AG04450 (cell line): ENCODE data around the gene PA2G4. TPM values are rescaled to one million over a fixed set of nuclear protein-coding genes. Genes with fewer than 3 reads are reported as not detected.

Experiments
- CTCF ChIA-PET: fragments of 300-600, 350-600 bp; formaldehyde crosslinking; extraction: SDS; loops from one replicate; lab custom pipeline; 2022; ENCODE audit warnings: antibody characterized with exemption, inconsistent platforms; lab: Charles Lee
- POLR2A ChIA-PET: fragments of 350-600 bp; formaldehyde crosslinking; extraction: SDS; loops from one replicate; lab custom pipeline; 2021; ENCODE audit warnings: antibody characterized with exemption, inconsistent platforms; lab: Yijun Ruan, JAX
- DNase-seq: peaks from one replicate; pipeline ENCODE4 v3.0.0-alpha.2; 2011; ENCODE audit warnings: low read depth, low spot score
- H3K27ac ChIP-seq: one replicate; pipeline ENCODE4 v1.5.1; 2012; ENCODE audit warnings: low read depth, low read length, control low read depth
- H3K27me3 ChIP-seq: one replicate; pipeline ENCODE4 v1.6.0; 2012; ENCODE audit warnings: low read length; ENCODE audit not compliant: control insufficient read depth, insufficient read depth
- H3K4me3 ChIP-seq: 2 replicates; pipeline ENCODE4 v1.5.1; 2011; ENCODE audit warnings: mild to moderate bottlenecking, low read depth, low read length, control low read depth
- H3K9me3 ChIP-seq: 2 replicates; pipeline ENCODE4 v1.5.1; 2012; ENCODE audit warnings: low read length; ENCODE audit not compliant: control insufficient read depth, insufficient read depth
- CTCF ChIP-seq: IDR thresholded peaks from 2 replicates; pipeline ENCODE4 v1.5.1; 2011; ENCODE audit warnings: low read depth, low read length, control low read depth, inconsistent platforms
- polyA plus RNA-seq: library from polyadenylated mRNA; depleted of rRNA; stranded (reverse); fragments of >200 nt; gene quantifications from 2 replicates; pipeline ENCODE4 v1.2.3, GENCODE V29; 2011

The PA2G4 gene
- polyA plus RNA-seq, 1 experiment = 223 TPM

- Histone ChIP-seq H3K27ac (no peak overlapping the region), H3K27me3 (no peaks in the 10 kb centered on the region), H3K4me3 (no peak overlapping the region), H3K9me3 (no peaks in the 10 kb centered on the region)
- ChIA-PET POLR2A (interaction anchor here (0.6 to 0.7 kb wide), 2 partner anchors 17 to 27 kb away, joined by 3 to 5 read pairs; no protein-coding TSS in a partner anchor), CTCF (no interaction called here)
- TF ChIP-seq CTCF = no peak
- DNase-seq = no peak
Observed at GRCh38 chr12:56146492-56147460, 42.4 kb downstream of the PA2G4 start.

- no peak overlapping the region for H3K27ac ChIP-seq
- H3K9me3 ChIP-seq = no peaks in the 10 kb centered on the region
- CTCF ChIA-PET = interaction anchor here (1.0 kb wide), 1 partner anchor 8 kb away, joined by 3 read pairs; the partner anchor contains the start of gene MYL6
- DNase-seq = no peak
- POLR2A ChIA-PET = no interaction called here
- H3K4me3 ChIP-seq = no peak overlapping the region
- no peaks in the 10 kb centered on the region for H3K27me3 ChIP-seq
- TF ChIP-seq CTCF = no peak
Observed at GRCh38 chr12:56150563-56150962, 46.2 kb downstream of the PA2G4 start.

GRCh38 chr12:56151672-56152131, 47.3 kb downstream of the PA2G4 start:
- no peaks in the 10 kb centered on the region for H3K27me3 ChIP-seq
- peak overlapping the region; percentile 81 for H3K27ac ChIP-seq
- TF ChIP-seq CTCF = peak; percentile 42
- ChIA-PET CTCF (interaction anchor here (0.6 to 0.9 kb wide), 9 partner anchors 12 to 412 kb away, joined by 3 to 4 read pairs (median 3); partner anchors contain the start of genes ESYT1 and SMARCC2), POLR2A (interaction anchor here (1.2 to 1.3 kb wide), 2 partner anchors 11 to 24 kb away, joined by 4 to 5 read pairs; partner anchors contain the start of gene ESYT1)
- peak overlapping the region; percentile 71 for H3K4me3 ChIP-seq
- H3K9me3 ChIP-seq = no peaks in the 10 kb centered on the region
- no peak for DNase-seq

GRCh38 chr12:56152132-56152755, 47.9 kb downstream of the PA2G4 start, which contains the start of gene MYL6B:
TSS of gene MYL6B (plus strand) at chr12:56152587. CDS start at chr12:56153919, 1,332 bp downstream.
- ChIA-PET POLR2A (interaction anchor here (1.2 to 1.3 kb wide), 2 partner anchors 10 to 24 kb away, joined by 4 to 5 read pairs; partner anchors contain the start of gene ESYT1), CTCF (interaction anchor here (0.6 to 0.9 kb wide), 9 partner anchors 11 to 413 kb away, joined by 3 to 4 read pairs (median 3); partner anchors contain the start of genes ESYT1 and SMARCC2)
- Histone ChIP-seq H3K9me3 (no peaks in the 10 kb centered on the region), H3K27me3 (no peaks in the 10 kb centered on the region), H3K4me3 (peak within 1 kb of the TSS; percentile 71), H3K27ac (peak within 1 kb of the TSS; percentile 81)
- DNase-seq = peak; percentile 61
- TF ChIP-seq CTCF = no peak
